Rectal smooth muscle tissue (tissue), 1 donor: ENCODE data around the gene XPNPEP2.

Experiments used
- H3K27ac ChIP-seq: one replicate; pipeline ENCODE4 v1.7.0; 2013; ENCODE audit warnings: low read depth, low read length, inconsistent platforms
- H3K27me3 ChIP-seq: one replicate; pipeline ENCODE4 v1.7.0; 2013; ENCODE audit warnings: low read length; ENCODE audit not compliant: control insufficient read depth, insufficient read depth
- H3K36me3 ChIP-seq: one replicate; pipeline ENCODE4 v1.7.0; 2013; ENCODE audit warnings: low read length; ENCODE audit not compliant: control insufficient read depth, insufficient read depth
- H3K4me1 ChIP-seq: one replicate; pipeline ENCODE4 v1.7.0; 2013; ENCODE audit warnings: low read length; ENCODE audit not compliant: control insufficient read depth, insufficient read depth
- H3K4me3 ChIP-seq: one replicate; pipeline ENCODE4 v1.7.0; 2013; ENCODE audit warnings: low read length
- H3K9ac ChIP-seq: one replicate; pipeline ENCODE4 v1.7.0; 2013; ENCODE audit warnings: low read length

The XPNPEP2 gene

GRCh38 chrX:129779086-129779672 is 40.4 kb downstream of the XPNPEP2 start:
- H3K4me3 ChIP-seq = peak overlapping the region; percentile 33
- H3K27me3 ChIP-seq = no peaks in the 10 kb centered on the region
- H3K9ac ChIP-seq = no peak overlapping the region
- H3K4me1 ChIP-seq = no peaks in the 10 kb centered on the region
- no peak overlapping the region for H3K27ac ChIP-seq
- no peaks in the 10 kb centered on the region for H3K36me3 ChIP-seq

GRCh38 chrX:129779747-129780146 is 41.0 kb downstream of the XPNPEP2 start, which contains the start of gene SASH3:
SASH3 (plus strand) TSS chrX:129779949; CDS start chrX:129780098, 149 bp downstream.
- Histone ChIP-seq H3K4me3 (peak within 1 kb of the TSS; percentile 62), H3K9ac (no peak within 1 kb of the TSS), H3K27me3 (no peaks in the 10 kb centered on the region), H3K27ac (no peak within 1 kb of the TSS), H3K4me1 (no peaks in the 10 kb centered on the region), H3K36me3 (no peaks in the 10 kb centered on the region)

- no peaks in the 10 kb centered on the region for H3K4me1 ChIP-seq
- H3K36me3 ChIP-seq = no peaks in the 10 kb centered on the region
Observed at GRCh38 chrX:129780441-129781105, 41.8 kb downstream of the XPNPEP2 start.

GRCh38 chrX:129781134-129781672 is 42.4 kb downstream of the XPNPEP2 start:
- H3K9ac ChIP-seq = no peak overlapping the region
- no peaks in the 10 kb centered on the region for H3K4me1 ChIP-seq
- H3K27ac ChIP-seq = no peak overlapping the region
- H3K27me3 ChIP-seq = no peaks in the 10 kb centered on the region
- H3K4me3 ChIP-seq = peak overlapping the region; percentile 62
- H3K36me3 ChIP-seq = no peaks in the 10 kb centered on the region

More at GRCh38 chrX:129780441-129781105, 41.8 kb downstream of the XPNPEP2 start:
- no peaks in the 10 kb centered on the region for H3K27me3 ChIP-seq
- H3K9ac ChIP-seq = no peak overlapping the region
- no peak overlapping the region for H3K27ac ChIP-seq
- peak overlapping the region; percentile 62 for H3K4me3 ChIP-seq

GRCh38 chrX:129781680-129782495 is 43.1 kb downstream of the XPNPEP2 start:
- Histone ChIP-seq H3K9ac (no peak overlapping the region), H3K4me1 (no peaks in the 10 kb centered on the region), H3K27me3 (no peaks in the 10 kb centered on the region), H3K36me3 (no peaks in the 10 kb centered on the region), H3K4me3 (no peak overlapping the region), H3K27ac (no peak overlapping the region)

- no peaks in the 10 kb centered on the region for H3K36me3 ChIP-seq
- no peaks in the 10 kb centered on the region for H3K27me3 ChIP-seq
- no peak overlapping the region for H3K4me3 ChIP-seq
- no peak overlapping the region for H3K27ac ChIP-seq
- no peak overlapping the region for H3K9ac ChIP-seq
- H3K4me1 ChIP-seq = no peaks in the 10 kb centered on the region
Observed at GRCh38 chrX:129782706-129783105, 43.9 kb downstream of the XPNPEP2 start.

GRCh38 chrX:129783291-129783713 is 44.5 kb downstream of the XPNPEP2 start:
- no peak overlapping the region for H3K4me3 ChIP-seq
- no peaks in the 10 kb centered on the region for H3K36me3 ChIP-seq
- no peak overlapping the region for H3K27ac ChIP-seq

GRCh38 chrX:129784371-129784770 is 45.6 kb downstream of the XPNPEP2 start:
- Histone ChIP-seq H3K36me3 (no peaks in the 10 kb centered on the region), H3K27ac (no peak overlapping the region), H3K4me3 (no peak overlapping the region), H3K9ac (no peak overlapping the region), H3K27me3 (no peaks in the 10 kb centered on the region), H3K4me1 (no peaks in the 10 kb centered on the region)

More at GRCh38 chrX:129783291-129783713, 44.5 kb downstream of the XPNPEP2 start:
- Histone ChIP-seq H3K4me1 (no peaks in the 10 kb centered on the region), H3K27me3 (no peaks in the 10 kb centered on the region), H3K9ac (no peak overlapping the region)

GRCh38 chrX:129785160-129785947 is 46.6 kb downstream of the XPNPEP2 start:
- no peaks in the 10 kb centered on the region for H3K4me1 ChIP-seq
- H3K4me3 ChIP-seq = no peak overlapping the region
- no peak overlapping the region for H3K27ac ChIP-seq
- H3K9ac ChIP-seq = no peak overlapping the region
- H3K27me3 ChIP-seq = no peaks in the 10 kb centered on the region
- no peaks in the 10 kb centered on the region for H3K36me3 ChIP-seq

- Histone ChIP-seq H3K27ac (no peak overlapping the region), H3K36me3 (no peaks in the 10 kb centered on the region), H3K4me1 (no peaks in the 10 kb centered on the region), H3K27me3 (no peaks in the 10 kb centered on the region), H3K4me3 (no peak overlapping the region), H3K9ac (no peak overlapping the region)
Observed at GRCh38 chrX:129786210-129786651, 47.5 kb downstream of the XPNPEP2 start.

- Histone ChIP-seq H3K4me3 (no peak overlapping the region), H3K36me3 (no peaks in the 10 kb centered on the region)
Observed at GRCh38 chrX:129787336-129788055, 48.7 kb downstream of the XPNPEP2 start.

More at GRCh38 chrX:129787336-129788055, 48.7 kb downstream of the XPNPEP2 start:
- H3K27ac ChIP-seq = no peak overlapping the region
- H3K27me3 ChIP-seq = no peaks in the 10 kb centered on the region
- H3K4me1 ChIP-seq = no peaks in the 10 kb centered on the region
- no peak overlapping the region for H3K9ac ChIP-seq
